GM12864 (cell line): Measurements from ENCODE around the gene ALDH1A2.

Experiments
- DNase-seq: peaks from one replicate; pipeline ENCODE4 v3.0.0-alpha.2; 2011; ENCODE audit warnings: low read depth
- H3K4me3 ChIP-seq: 2 replicates; pipeline ENCODE4 v1.5.1; 2011; ENCODE audit warnings: mild to moderate bottlenecking, low read depth, low read length, control low read depth
- CTCF ChIP-seq: IDR thresholded peaks from 2 replicates; pipeline ENCODE4 v1.5.1; 2011; ENCODE audit warnings: low read depth, mild to moderate bottlenecking, moderate library complexity, low read length, control low read depth, inconsistent platforms; ENCODE audit errors: missing control alignments

The ALDH1A2 gene

GRCh38 chr15:57972864-57973263, 92.6 kb downstream of the ALDH1A2 start:
- no peak overlapping the region for H3K4me3 ChIP-seq
- no peak for DNase-seq
- no peak for TF ChIP-seq CTCF

GRCh38 chr15:57969996-57970395, 95.5 kb downstream of the ALDH1A2 start:
- TF ChIP-seq CTCF, result no peak
- no peak for DNase-seq
- no peak overlapping the region for H3K4me3 ChIP-seq

- no peak overlapping the region for H3K4me3 ChIP-seq
- DNase-seq, result no peak
- TF ChIP-seq CTCF, result no peak
These were observed 96.2 kb downstream of the ALDH1A2 start for GRCh38 chr15:57969355-57969754.

GRCh38 chr15:57962887-57963286, 102.6 kb downstream of the ALDH1A2 start:
- H3K4me3 ChIP-seq, result no peak overlapping the region
- TF ChIP-seq CTCF, result no peak
- DNase-seq, result no peak

GRCh38 chr15:57961919-57962318, 103.6 kb downstream of the ALDH1A2 start:
- H3K4me3 ChIP-seq, result no peak overlapping the region
- TF ChIP-seq CTCF, result no peak
- no peak for DNase-seq

- DNase-seq, result no peak
- TF ChIP-seq CTCF, result no peak
- H3K4me3 ChIP-seq, result no peak overlapping the region
These were observed 108.4 kb downstream of the ALDH1A2 start for GRCh38 chr15:57957113-57957512.

- no peak for DNase-seq
- no peak overlapping the region for H3K4me3 ChIP-seq
- TF ChIP-seq CTCF, result no peak
These were observed 111.6 kb downstream of the ALDH1A2 start for GRCh38 chr15:57953874-57954273.
